Skeletal muscle satellite cell (primary cell): ENCODE data around the gene RAB26.

Experiments used
- H3K27me3 ChIP-seq: 2 replicates; pipeline ENCODE4 v1.7.0; 2013; ENCODE audit warnings: low read length; ENCODE audit not compliant: control insufficient read depth, insufficient read depth
- H3K36me3 ChIP-seq: 2 replicates; pipeline ENCODE4 v1.7.0; 2013; ENCODE audit warnings: mild to moderate bottlenecking, control low read depth, low read length; ENCODE audit not compliant: insufficient read depth
- H3K4me1 ChIP-seq: 2 replicates; pipeline ENCODE4 v1.7.0; 2013; ENCODE audit warnings: low read length; ENCODE audit not compliant: control insufficient read depth, insufficient read depth
- H3K4me2 ChIP-seq: 2 replicates; pipeline ENCODE4 v1.7.0; 2013; ENCODE audit warnings: mild to moderate bottlenecking, low read length
- H3K4me3 ChIP-seq: 2 replicates; pipeline ENCODE4 v1.7.0; 2013; ENCODE audit warnings: low read length
- H3K9ac ChIP-seq: 2 replicates; pipeline ENCODE4 v1.7.0; 2013; ENCODE audit warnings: mild to moderate bottlenecking, low read depth, low read length, moderate library complexity
- H3K9me3 ChIP-seq: replicated peaks from 2 replicates; pipeline ENCODE4 v1.7.0; 2013; ENCODE audit warnings: mild to moderate bottlenecking, control low read depth, low read length

The RAB26 gene

GRCh38 chr16:2178321-2179106 lies 30.1 kb downstream of the RAB26 start:
- Histone ChIP-seq H3K4me3 (no peak overlapping the region), H3K9me3 (no peaks in the 10 kb centered on the region), H3K4me1 (no peaks in the 10 kb centered on the region), H3K27me3 (no peaks in the 10 kb centered on the region), H3K9ac (no peak overlapping the region), H3K4me2 (no peak overlapping the region), H3K36me3 (peaks cover 37% of the 10 kb centered on the region)

- H3K4me2 ChIP-seq: no peak overlapping the region
- no peaks in the 10 kb centered on the region for H3K4me1 ChIP-seq
- no peaks in the 10 kb centered on the region for H3K27me3 ChIP-seq
- no peaks in the 10 kb centered on the region for H3K9me3 ChIP-seq
- no peak overlapping the region for H3K9ac ChIP-seq
- H3K36me3 ChIP-seq: peaks cover 33% of the 10 kb centered on the region
- H3K4me3 ChIP-seq: no peak overlapping the region
Observed at GRCh38 chr16:2179107-2179501, 30.7 kb downstream of the RAB26 start.

GRCh38 chr16:2179576-2179975 lies 31.2 kb downstream of the RAB26 start:
- no peak overlapping the region for H3K4me3 ChIP-seq
- no peaks in the 10 kb centered on the region for H3K4me1 ChIP-seq
- H3K36me3 ChIP-seq: peaks cover 29% of the 10 kb centered on the region
- H3K9ac ChIP-seq: no peak overlapping the region
- no peak overlapping the region for H3K4me2 ChIP-seq
- H3K27me3 ChIP-seq: peaks cover 3% of the 10 kb centered on the region
- H3K9me3 ChIP-seq: no peaks in the 10 kb centered on the region

- Histone ChIP-seq H3K4me3 (no peak overlapping the region), H3K4me2 (no peak overlapping the region), H3K9me3 (no peaks in the 10 kb centered on the region), H3K4me1 (no peaks in the 10 kb centered on the region), H3K9ac (no peak overlapping the region), H3K36me3 (peaks cover 20% of the 10 kb centered on the region), H3K27me3 (peaks cover 3% of the 10 kb centered on the region)
Observed at GRCh38 chr16:2180461-2180860, 32.0 kb downstream of the RAB26 start.

- peaks cover 13% of the 10 kb centered on the region for H3K36me3 ChIP-seq
- H3K4me3 ChIP-seq: no peak overlapping the region
- H3K4me2 ChIP-seq: no peak overlapping the region
- H3K27me3 ChIP-seq: peaks cover 3% of the 10 kb centered on the region
- H3K9me3 ChIP-seq: no peaks in the 10 kb centered on the region
- H3K4me1 ChIP-seq: no peaks in the 10 kb centered on the region
- H3K9ac ChIP-seq: no peak overlapping the region
Observed at GRCh38 chr16:2180962-2181923, 32.8 kb downstream of the RAB26 start.

- no peaks in the 10 kb centered on the region for H3K4me1 ChIP-seq
- H3K9me3 ChIP-seq: no peaks in the 10 kb centered on the region
- no peak overlapping the region for H3K4me2 ChIP-seq
- H3K36me3 ChIP-seq: peaks cover 8% of the 10 kb centered on the region
- peaks cover 3% of the 10 kb centered on the region for H3K27me3 ChIP-seq
- H3K4me3 ChIP-seq: no peak overlapping the region
- H3K9ac ChIP-seq: no peak overlapping the region
Observed at GRCh38 chr16:2181952-2182351, 33.5 kb downstream of the RAB26 start.

GRCh38 chr16:2183671-2184070 lies 35.2 kb downstream of the RAB26 start:
- Histone ChIP-seq H3K27me3 (peaks cover 3% of the 10 kb centered on the region), H3K9me3 (no peaks in the 10 kb centered on the region), H3K4me3 (no peak overlapping the region), H3K9ac (no peak overlapping the region), H3K4me1 (no peaks in the 10 kb centered on the region), H3K4me2 (no peak overlapping the region), H3K36me3 (no peaks in the 10 kb centered on the region)

GRCh38 chr16:2184346-2184745 lies 35.9 kb downstream of the RAB26 start:
- no peak overlapping the region for H3K9ac ChIP-seq
- H3K4me2 ChIP-seq: no peak overlapping the region
- no peaks in the 10 kb centered on the region for H3K36me3 ChIP-seq
- H3K27me3 ChIP-seq: peaks cover 3% of the 10 kb centered on the region
- no peak overlapping the region for H3K4me3 ChIP-seq
- H3K4me1 ChIP-seq: no peaks in the 10 kb centered on the region
- no peaks in the 10 kb centered on the region for H3K9me3 ChIP-seq

GRCh38 chr16:2184962-2185361 lies 36.5 kb downstream of the RAB26 start:
- H3K4me2 ChIP-seq: no peak overlapping the region
- H3K4me3 ChIP-seq: no peak overlapping the region
- H3K36me3 ChIP-seq: no peaks in the 10 kb centered on the region
- peaks cover 3% of the 10 kb centered on the region for H3K27me3 ChIP-seq
- H3K4me1 ChIP-seq: no peaks in the 10 kb centered on the region
- H3K9ac ChIP-seq: no peak overlapping the region
- H3K9me3 ChIP-seq: no peaks in the 10 kb centered on the region

GRCh38 chr16:2186064-2186463 lies 37.6 kb downstream of the RAB26 start:
- peaks cover 3% of the 10 kb centered on the region for H3K27me3 ChIP-seq
- no peaks in the 10 kb centered on the region for H3K4me1 ChIP-seq
- H3K9me3 ChIP-seq: no peaks in the 10 kb centered on the region

GRCh38 chr16:2186505-2186904 lies 38.1 kb downstream of the RAB26 start:
- H3K36me3 ChIP-seq: no peaks in the 10 kb centered on the region
- no peak overlapping the region for H3K9ac ChIP-seq
- H3K27me3 ChIP-seq: peaks cover 3% of the 10 kb centered on the region
- no peaks in the 10 kb centered on the region for H3K9me3 ChIP-seq
- no peaks in the 10 kb centered on the region for H3K4me1 ChIP-seq
- H3K4me2 ChIP-seq: no peak overlapping the region
- H3K4me3 ChIP-seq: no peak overlapping the region

More at GRCh38 chr16:2186064-2186463, 37.6 kb downstream of the RAB26 start:
- H3K4me2 ChIP-seq: no peak overlapping the region
- no peak overlapping the region for H3K4me3 ChIP-seq
- no peaks in the 10 kb centered on the region for H3K36me3 ChIP-seq
- no peak overlapping the region for H3K9ac ChIP-seq
